A673 (cell line): ENCODE results near the gene PRKX.

Experiments used
- EZH2 ChIP-seq: fragments of 200-600 bp; sonication (generic); IDR thresholded peaks from 2 replicates; pipeline ENCODE4 v1.6.1; 2017; ENCODE audit warnings: borderline replicate concordance, low read depth, mild to moderate bottlenecking, mixed read lengths, antibody characterized with exemption, low read length; ENCODE audit not compliant: poor library complexity, severe bottlenecking
- TF ChIP-seq, protein P1 (sequence below): fragments of 300-800, 200-600 bp; sonication (generic); conservative IDR thresholded peaks from 2 replicates; pipeline ENCODE4 v1.5.1; 2017; ENCODE audit warnings: low read depth, mild to moderate bottlenecking, antibody characterized with exemption, low read length, moderate library complexity, mixed read lengths

DNA sequence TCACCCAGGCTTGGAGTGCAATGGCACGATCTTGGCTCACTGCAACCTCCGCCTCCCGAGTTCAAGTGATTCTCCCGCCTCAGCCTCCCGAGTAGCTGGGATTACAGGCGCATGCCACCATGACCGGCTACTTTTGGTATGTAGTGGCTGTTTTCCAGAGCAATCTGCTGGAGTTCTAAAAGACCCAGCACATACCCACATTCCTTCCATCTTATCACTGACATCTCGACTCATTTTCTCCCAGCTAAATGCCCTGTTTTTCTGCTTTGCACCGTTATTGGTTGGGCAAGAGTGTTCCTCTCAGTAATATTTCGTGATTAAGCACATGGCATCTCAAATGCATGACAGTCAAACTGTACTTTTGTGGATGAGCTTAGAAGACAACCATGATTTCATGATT lies 53.7 kb downstream of the PRKX start:
- no peak for TF ChIP-seq EZH2
- TF ChIP-seq, protein P1, sequence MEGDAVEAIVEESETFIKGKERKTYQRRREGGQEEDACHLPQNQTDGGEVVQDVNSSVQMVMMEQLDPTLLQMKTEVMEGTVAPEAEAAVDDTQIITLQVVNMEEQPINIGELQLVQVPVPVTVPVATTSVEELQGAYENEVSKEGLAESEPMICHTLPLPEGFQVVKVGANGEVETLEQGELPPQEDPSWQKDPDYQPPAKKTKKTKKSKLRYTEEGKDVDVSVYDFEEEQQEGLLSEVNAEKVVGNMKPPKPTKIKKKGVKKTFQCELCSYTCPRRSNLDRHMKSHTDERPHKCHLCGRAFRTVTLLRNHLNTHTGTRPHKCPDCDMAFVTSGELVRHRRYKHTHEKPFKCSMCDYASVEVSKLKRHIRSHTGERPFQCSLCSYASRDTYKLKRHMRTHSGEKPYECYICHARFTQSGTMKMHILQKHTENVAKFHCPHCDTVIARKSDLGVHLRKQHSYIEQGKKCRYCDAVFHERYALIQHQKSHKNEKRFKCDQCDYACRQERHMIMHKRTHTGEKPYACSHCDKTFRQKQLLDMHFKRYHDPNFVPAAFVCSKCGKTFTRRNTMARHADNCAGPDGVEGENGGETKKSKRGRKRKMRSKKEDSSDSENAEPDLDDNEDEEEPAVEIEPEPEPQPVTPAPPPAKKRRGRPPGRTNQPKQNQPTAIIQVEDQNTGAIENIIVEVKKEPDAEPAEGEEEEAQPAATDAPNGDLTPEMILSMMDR, result no peak
